HepG2 (cell line): ENCODE results near the gene ZNF697. TPM values are rescaled to one million over a fixed set of nuclear protein-coding genes. Genes with fewer than 3 reads are reported as not detected.
A peak's percentile ranks its signal among the peaks of the same experiment; 100 is the strongest.

Experiments used
- AGO1 ChIP-seq: fragments of 200-400 bp; formaldehyde crosslinking; IDR thresholded peaks from 2 replicates; pipeline ENCODE4 v1.6.1; 2017; ENCODE audit warnings: mild to moderate bottlenecking, low read depth, low read length, moderate library complexity; ENCODE audit not compliant: poor library complexity, severe bottlenecking
- ATF7 ChIP-seq, 2 experiments: fragments of 450-650 bp in 1 of 2; sonication (generic) in 1 of 2; formaldehyde crosslinking in 1 of 2; IDR thresholded peaks; 2 replicates each; pipeline versions ENCODE4 v1.4.0 to v1.6.1; 2016 to 2020; ENCODE audit warnings: antibody characterized with exemption in 1 of 2, mild to moderate bottlenecking in 1 of 2, missing genetic modification reagents in 1 of 2
- BRCA1 ChIP-seq: sonication (generic); formaldehyde crosslinking; IDR thresholded peaks from 2 replicates; pipeline ENCODE4 v1.4.0; 2020; ENCODE audit warnings: missing genetic modification reagents
- FUBP1 ChIP-seq: sonication (generic); formaldehyde crosslinking; IDR thresholded peaks from 2 replicates; pipeline ENCODE4 v1.5.1; 2020; ENCODE audit warnings: missing genetic modification reagents, mild to moderate bottlenecking, borderline replicate concordance
- HBP1 ChIP-seq: IDR thresholded peaks from 2 replicates; pipeline ENCODE4 v1.6.1; 2016; ENCODE audit warnings: low read depth, control low read depth
- HNF4A ChIP-seq: sonication (generic); formaldehyde crosslinking; IDR thresholded peaks from 2 replicates; pipeline ENCODE4 v1.4.0; 2020; ENCODE audit warnings: missing genetic modification reagents
- IKZF1 ChIP-seq: fragments of 450-650 bp; IDR thresholded peaks from 2 replicates; pipeline ENCODE4 v1.7.1; 2016
- NRL ChIP-seq: sonication (generic); formaldehyde crosslinking; IDR thresholded peaks from 2 replicates; pipeline ENCODE4 v1.5.0; 2020; ENCODE audit warnings: missing genetic modification reagents, mild to moderate bottlenecking, moderate library complexity, borderline replicate concordance
- PAXIP1 ChIP-seq: sonication (generic); formaldehyde crosslinking; conservative IDR thresholded peaks from 2 replicates; pipeline ENCODE4 v1.4.0; 2020; ENCODE audit warnings: mild to moderate bottlenecking, missing genetic modification reagents, moderate library complexity
- SMARCE1 ChIP-seq: fragments of 450-650 bp; IDR thresholded peaks from 2 replicates; pipeline ENCODE4 v1.6.1; 2017; ENCODE audit warnings: borderline replicate concordance
- SOX6 ChIP-seq, 2 experiments: fragments of 450-650 bp in 1 of 2; sonication (generic) in 1 of 2; formaldehyde crosslinking in 1 of 2; IDR thresholded peaks; 2 replicates each; pipeline versions ENCODE4 v1.4.0 to v1.6.1; 2017 to 2020; ENCODE audit warnings: antibody characterized with exemption in 1 of 2, mild to moderate bottlenecking in 1 of 2, missing genetic modification reagents in 1 of 2
- TEAD3 ChIP-seq: optimal IDR thresholded peaks from 2 replicates; pipeline ENCODE3; 2016; ENCODE audit warnings: borderline replicate concordance
- YEATS4 ChIP-seq: sonication (generic); formaldehyde crosslinking; IDR thresholded peaks from 2 replicates; pipeline ENCODE4 v1.4.0; 2020; ENCODE audit warnings: missing genetic modification reagents, borderline replicate concordance
- ZBTB3 ChIP-seq: sonication (generic); formaldehyde crosslinking; IDR thresholded peaks from 2 replicates; pipeline ENCODE4 v1.4.0; 2020; ENCODE audit warnings: low read depth, mild to moderate bottlenecking, moderate library complexity, missing genetic modification reagents, borderline replicate concordance
- ZNF281 ChIP-seq: sonication (generic); formaldehyde crosslinking; IDR thresholded peaks from 2 replicates; pipeline ENCODE4 v1.4.0; 2020; ENCODE audit warnings: missing genetic modification reagents, borderline replicate concordance
- ZNF331 ChIP-seq: sonication (generic); formaldehyde crosslinking; IDR thresholded peaks from 2 replicates; pipeline ENCODE4 v1.4.0; 2020; ENCODE audit warnings: missing genetic modification reagents
- ZNF547 ChIP-seq: sonication (generic); formaldehyde crosslinking; IDR thresholded peaks from 2 replicates; pipeline ENCODE4 v1.5.1; 2020; ENCODE audit warnings: mild to moderate bottlenecking, missing genetic modification reagents
- polyA plus RNA-seq, 8 experiments: library from polyadenylated mRNA; depleted of rRNA in 3 of 8; stranded (reverse) in 7 of 8; unstranded in 1 of 8; fragments of >200 nt; fragmentation: Illumina TruSeq in 4 of 8; extraction: Trizol in 4 of 8; gene quantifications; 2 replicates each; pipeline versions ENCODE4 v1.2.1 to v1.2.3, GENCODE V29; 2011 to 2016; ENCODE audit warnings: low read depth in 4 of 8, missing spikeins in 1 of 8, mixed read lengths in 1 of 8; ENCODE audit not compliant: insufficient read depth in 1 of 8
- total RNA-seq, 5 experiments: library from RNA; depleted of rRNA; stranded (reverse); fragments of >200 nt; fragmentation: Illumina TruSeq; extraction: Trizol; gene quantifications; 2 replicates each; pipeline ENCODE4 v1.2.3, GENCODE V29; 2016; ENCODE audit warnings: low read depth in 1 of 5

The ZNF697 gene
- total and polyA plus RNA-seq, 2 of the 13 experiments (the other 11 are each of a cell fraction or from before 2014, with no cell fraction given), result 2.3 to 7.1 TPM

GRCh38 chr1:119613769-119614720, 34.0 kb downstream of the ZNF697 start (continued):
- TF ChIP-seq FUBP1 (CRISPR knock-in tag) (no peak), HBP1 (CRISPR knock-in tag) (no peak), SOX6 (IDR thresholded peaks at IDR 0.05) (no peak), SOX6 (CRISPR knock-in tag; IDR thresholded peaks at IDR 0.05) (no peak), ZNF547 (no peak), BRCA1 (no peak), AGO1 (no peak), ZNF281 (CRISPR knock-in tag) (no peak), SMARCE1 (no peak), PAXIP1 (CRISPR knock-in tag) (no peak), TEAD3 (no peak), ZBTB3 (CRISPR knock-in tag) (no peak), NRL (CRISPR knock-in tag) (no peak), ATF7 (IDR thresholded peaks at IDR 0.05) (no peak), ATF7 (CRISPR knock-in tag; IDR thresholded peaks at IDR 0.05) (no peak), HNF4A (no peak), YEATS4 (CRISPR knock-in tag) (no peak), IKZF1 (no peak), ZNF331 (CRISPR knock-in tag) (0 out of 2 replicates have a peak, but pooled peaks have one; percentile 29)
